Measurements from ENCODE around the gene ABI3BP.

DNA sequence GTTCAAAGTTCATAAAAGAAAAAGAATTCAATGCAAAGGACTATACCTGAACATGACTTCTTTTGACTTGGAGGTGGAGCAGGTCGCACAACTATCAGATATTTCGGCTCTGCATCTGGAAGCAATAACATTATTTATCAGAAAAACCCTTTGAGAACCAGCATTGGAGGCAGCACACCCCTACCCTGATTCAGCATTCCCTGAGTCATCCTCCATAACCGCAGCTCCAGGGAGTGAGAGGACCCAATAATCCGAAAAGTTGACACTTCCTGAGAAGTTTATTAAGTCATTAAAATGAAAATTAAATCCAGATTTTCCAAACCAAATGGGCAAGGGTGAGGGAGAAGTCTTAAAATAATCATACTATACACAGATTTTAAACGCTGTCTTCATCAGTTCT, 90.6 kb downstream of the ABI3BP start:
- no peak for TF ChIP-seq CTCF (IDR thresholded peaks at IDR 0.05; ENCODE audit: low read length)
- TF ChIP-seq EZH2phosphoT487 (IDR thresholded peaks at IDR 0.05; ENCODE audit: low read length), result no peak
- no peak for TF ChIP-seq EZH2 (optimal IDR thresholded peaks at IDR 0.05; ENCODE audit: low read depth, low read length)

Data from MM.1S (cell line).